ENCODE measurements around the gene LIFR.
"Not testable (repeated sequence)": the region's sequence is repeated elsewhere in the genome, so short reads cannot be mapped to it uniquely, and the experiment has no call there.

LIFR gene

DNA sequence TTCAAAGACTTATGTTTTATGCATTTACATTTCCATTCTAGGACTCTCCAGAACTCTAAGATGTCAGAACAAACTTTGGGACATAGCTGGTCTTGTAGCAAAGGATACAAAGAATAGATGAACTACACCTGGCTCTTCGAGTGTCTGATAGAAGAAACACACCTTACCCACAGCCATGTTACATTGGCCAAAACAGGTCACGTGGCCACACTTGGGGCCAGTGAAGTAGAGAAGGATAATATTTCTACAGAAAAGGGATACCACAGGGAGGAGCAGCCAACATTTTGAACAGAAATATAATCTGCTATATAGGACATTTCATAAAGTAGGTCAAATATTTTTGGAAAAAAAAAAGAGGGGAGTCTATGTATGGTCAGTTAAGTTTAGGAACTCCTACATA lies 22.7 kb upstream of the LIFR start:
- DNase-seq = no peak

GRCh38 chr5:38576961-38577684 lies 20.7 kb upstream of the LIFR start:
- DNase-seq = no peak

GRCh38 chr5:38576442-38576841 lies 20.0 kb upstream of the LIFR start:
- no peak for DNase-seq

GRCh38 chr5:38575476-38575875 lies 19.0 kb upstream of the LIFR start:
- DNase-seq = no peak

- DNase-seq = no peak
Measured at GRCh38 chr5:38574009-38574408, 17.6 kb upstream of the LIFR start.

DNA sequence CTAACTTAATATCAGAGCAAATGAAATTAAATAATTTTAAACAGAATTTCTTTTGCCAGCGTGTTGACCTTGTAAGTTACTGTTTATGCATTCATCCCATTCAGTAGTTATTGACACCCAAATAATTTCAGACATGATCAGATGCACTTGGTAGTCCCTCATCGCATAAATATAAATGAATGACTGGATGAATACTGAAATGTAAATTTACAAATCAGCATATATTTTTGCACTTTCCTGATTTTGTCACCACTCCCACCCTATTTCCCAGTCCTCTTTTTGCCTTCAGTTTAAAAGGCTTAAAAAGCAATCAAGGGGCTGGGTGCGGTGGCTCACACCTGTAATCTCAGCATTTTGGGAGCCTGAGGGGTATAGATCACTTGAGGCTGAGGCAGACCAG lies 17.1 kb upstream of the LIFR start:
- no peak for DNase-seq

DNA sequence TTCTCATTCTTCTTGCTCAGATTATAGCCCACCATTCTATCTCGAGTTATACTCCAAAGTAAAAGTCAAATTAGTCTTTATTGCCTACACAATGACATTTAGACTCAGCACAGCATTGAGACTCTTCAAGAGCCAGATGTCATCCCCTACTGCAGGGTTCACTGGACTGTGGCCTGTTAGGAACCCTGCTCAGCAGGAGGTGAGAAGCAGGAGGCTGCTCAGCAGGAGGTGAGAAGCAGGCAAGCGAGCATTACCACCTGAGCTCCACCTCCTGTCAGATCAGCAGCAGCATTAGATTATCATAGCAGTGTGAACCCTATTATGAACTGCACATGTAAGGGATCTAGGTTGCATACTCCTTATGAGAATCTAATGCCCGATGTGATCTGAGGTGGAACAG lies 12.7 kb upstream of the LIFR start:
- no peak for DNase-seq

GRCh38 chr5:38567306-38567705 lies 10.9 kb upstream of the LIFR start:
- not testable (repeated sequence) for DNase-seq

GRCh38 chr5:38563624-38564023 lies 7.2 kb upstream of the LIFR start:
- no peak for DNase-seq

GRCh38 chr5:38562444-38563210 lies 6.2 kb upstream of the LIFR start:
- no peak for DNase-seq

DNA sequence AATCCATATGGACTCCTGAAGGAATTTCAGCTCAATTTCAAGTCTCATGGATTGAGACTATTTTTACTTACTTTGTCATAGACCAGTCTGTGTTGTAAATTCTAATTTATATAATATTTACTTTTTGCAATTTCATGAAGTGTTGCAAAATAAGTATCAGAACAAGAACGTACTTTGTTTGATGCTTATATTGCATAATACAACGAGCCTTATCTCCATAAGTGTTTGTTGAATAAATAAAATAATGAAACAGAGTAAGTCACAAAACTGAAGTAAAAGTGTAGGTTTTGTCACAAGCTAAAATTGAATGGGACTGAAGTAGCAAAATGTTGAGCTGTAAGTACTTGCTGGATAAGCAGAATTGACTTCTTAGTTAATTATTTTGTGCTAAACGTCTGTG lies 3.0 kb upstream of the LIFR start:
- no peak for DNase-seq

GRCh38 chr5:38557792-38558191 lies 1.3 kb upstream of the LIFR start:
- no peak for DNase-seq

- no peak for DNase-seq
Measured at GRCh38 chr5:38557308-38557710, 863 bp upstream of the LIFR start.

DNA sequence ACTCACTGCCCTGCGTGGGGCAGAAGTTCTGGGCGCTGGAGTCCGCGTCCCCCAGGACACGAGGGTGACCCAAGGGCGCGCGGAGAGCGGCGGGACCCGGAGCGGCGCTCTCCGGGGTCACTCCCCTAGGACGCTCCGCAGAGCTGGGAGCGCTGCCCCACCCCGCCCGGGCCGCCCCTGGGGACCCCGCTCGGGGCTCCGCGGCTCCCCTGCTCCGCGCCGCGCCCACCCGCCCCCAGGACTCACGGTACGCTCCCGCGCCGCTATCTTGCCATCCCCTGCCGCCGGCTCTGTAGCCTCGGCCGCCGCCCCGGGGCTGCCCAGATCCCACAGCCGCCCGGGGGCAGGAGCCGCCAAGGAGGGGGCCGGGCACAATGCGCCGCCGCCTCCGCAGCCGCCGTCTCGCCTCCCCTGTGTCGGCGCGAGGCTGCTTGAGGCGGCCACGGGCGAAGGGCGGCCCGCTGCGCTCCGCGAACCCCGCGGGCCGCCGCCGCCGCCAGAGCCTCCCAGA lies 303 bp downstream of the LIFR start:
- no peak for DNase-seq

DNA sequence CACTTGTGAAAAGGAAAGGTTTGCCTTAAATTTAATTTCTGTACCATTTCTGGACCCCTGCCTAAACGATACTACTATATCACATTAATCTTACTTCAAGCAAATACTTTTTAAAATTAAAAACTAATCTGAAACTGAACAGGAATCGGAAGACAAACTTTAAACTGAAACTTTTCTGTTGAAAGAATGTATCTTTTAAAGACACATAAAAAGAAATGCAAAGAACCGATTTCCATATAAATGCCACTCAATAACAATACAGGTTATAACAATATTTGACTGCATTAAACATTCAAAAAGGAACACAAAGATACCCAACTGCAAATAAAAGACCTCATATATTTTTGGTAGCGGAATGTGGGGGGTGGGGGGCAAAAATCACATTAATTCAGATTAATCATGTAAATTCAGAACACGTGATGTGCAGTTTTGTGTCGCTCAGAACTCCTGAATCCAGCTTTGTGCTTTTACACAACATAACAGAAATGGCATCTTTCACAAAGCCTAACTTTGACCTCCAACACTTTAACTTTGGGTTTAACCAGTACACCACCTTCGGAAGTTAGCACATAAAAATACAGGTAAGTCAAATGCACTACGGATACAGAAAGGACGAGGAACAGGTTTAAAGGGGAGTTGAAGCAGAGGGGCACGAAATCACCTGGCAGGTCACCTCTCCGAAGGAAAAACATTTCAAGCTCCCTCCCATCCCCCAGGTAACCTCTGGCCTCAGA lies 925 bp downstream of the LIFR start:
- DNase-seq = no peak

DNA sequence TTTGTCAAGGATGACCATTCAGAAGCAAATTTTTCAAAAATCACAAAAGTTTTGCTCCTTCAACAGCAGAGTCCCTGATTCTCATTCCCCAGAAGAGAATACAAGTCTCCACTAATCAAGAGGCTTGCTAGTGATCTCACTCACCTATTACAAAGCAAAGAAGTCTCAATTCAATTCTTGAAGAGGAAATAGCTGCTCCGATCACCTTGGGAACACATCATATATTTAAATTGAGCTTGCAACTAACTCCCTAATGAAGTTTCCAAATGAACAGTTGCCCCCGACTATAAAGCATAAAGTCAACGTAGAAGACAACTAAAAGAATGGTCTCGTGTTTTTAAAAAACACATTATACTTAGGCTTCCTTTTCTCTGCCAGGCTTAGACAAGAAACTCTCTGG lies 1.6 kb downstream of the LIFR start:
- DNase-seq = no peak

- no peak for DNase-seq
Measured at GRCh38 chr5:38554403-38554802, 2.0 kb downstream of the LIFR start.

GRCh38 chr5:38553001-38553521 lies 3.4 kb downstream of the LIFR start:
- DNase-seq = no peak

GRCh38 chr5:38551030-38552017 lies 5.1 kb downstream of the LIFR start:
- no peak for DNase-seq

GRCh38 chr5:38548064-38548759 lies 8.2 kb downstream of the LIFR start:
- DNase-seq = no peak

- no peak for DNase-seq
Measured at GRCh38 chr5:38547257-38547656, 9.2 kb downstream of the LIFR start.
